ENCODE data around the gene FZD8. TPM values are rescaled to one million over a fixed set of nuclear protein-coding genes. Genes with fewer than 3 reads are reported as not detected.

Gene FZD8
- total RNA-seq, 1 donor from 2014 or later = 17.2 TPM

DNA sequence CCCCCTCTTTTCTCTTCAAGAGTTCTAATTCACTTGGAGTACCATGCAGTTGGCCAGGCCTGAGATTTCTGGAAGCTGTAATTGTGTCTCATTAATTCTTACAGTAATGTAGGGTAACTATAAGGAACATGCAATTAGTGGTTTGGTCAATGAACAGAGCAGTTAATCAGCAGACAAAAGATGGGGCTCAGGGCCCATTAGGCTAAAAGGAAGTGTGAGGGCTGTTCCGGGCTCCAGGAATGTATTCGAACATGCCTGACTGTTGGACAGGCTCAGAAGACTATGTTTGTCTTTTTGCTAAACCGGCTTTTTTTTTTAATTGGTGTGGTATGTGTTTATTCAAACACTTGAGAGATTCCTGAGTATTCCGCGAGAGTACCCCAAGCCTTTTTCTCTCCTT, 42.5 kb upstream of the FZD8 start:
- H3K27ac ChIP-seq (ENCODE audit: low read depth, low read length) = no peak overlapping the region
- H3K36me3 ChIP-seq (ENCODE audit: insufficient read depth, low read length) = no peaks in the 10 kb centered on the region
- no peak overlapping the region for H3K9ac ChIP-seq (ENCODE audit: low read length)
- H3K27me3 ChIP-seq (ENCODE audit: insufficient read depth, low read length) = no peaks in the 10 kb centered on the region
- FAIRE-seq (no peak), DNase-seq (ENCODE audit: low read depth) (no peak)
- no peaks in the 10 kb centered on the region for H3K9me3 ChIP-seq (ENCODE audit: insufficient read depth, low read depth, low read length)
- H3K4me1 Mint-ChIP-seq (ENCODE audit: low read depth, unreplicated experiment) = peaks cover 4% of the 10 kb centered on the region
- no peak overlapping the region for H2AFZ ChIP-seq (ENCODE audit: low read depth, low read length)
- H3K27ac Mint-ChIP-seq (ENCODE audit: unreplicated experiment) = no peak overlapping the region
- H3K4me1 ChIP-seq (ENCODE audit: insufficient read depth, low read length) = no peaks in the 10 kb centered on the region
- H3K27me3 Mint-ChIP-seq (ENCODE audit: low read depth, unreplicated experiment) = peaks cover 3% of the 10 kb centered on the region
- H3K36me3 Mint-ChIP-seq (ENCODE audit: low read depth, unreplicated experiment) = no peaks in the 10 kb centered on the region
- no peak for TF ChIP-seq EZH2 (IDR thresholded peaks at IDR 0.05; ENCODE audit: insufficient read depth, low read length)
- no peak for TF ChIP-seq CTCF (IDR thresholded peaks at IDR 0.05; ENCODE audit: insufficient read depth, low read depth, low read length)
- H3K79me2 ChIP-seq (ENCODE audit: insufficient read depth, low read length) = no peaks in the 10 kb centered on the region
- no peak overlapping the region for H3K4me2 ChIP-seq (ENCODE audit: low read length)
- H3K4me3 Mint-ChIP-seq (ENCODE audit: unreplicated experiment) = no peak overlapping the region
- H3K9me3 Mint-ChIP-seq (ENCODE audit: unreplicated experiment) = peaks cover 3% of the 10 kb centered on the region
- no peak overlapping the region for H3K4me3 ChIP-seq (ENCODE audit: insufficient read depth, low read depth, low read length)
- no peaks in the 10 kb centered on the region for H4K20me1 ChIP-seq (ENCODE audit: insufficient read depth, low read length)

DNA sequence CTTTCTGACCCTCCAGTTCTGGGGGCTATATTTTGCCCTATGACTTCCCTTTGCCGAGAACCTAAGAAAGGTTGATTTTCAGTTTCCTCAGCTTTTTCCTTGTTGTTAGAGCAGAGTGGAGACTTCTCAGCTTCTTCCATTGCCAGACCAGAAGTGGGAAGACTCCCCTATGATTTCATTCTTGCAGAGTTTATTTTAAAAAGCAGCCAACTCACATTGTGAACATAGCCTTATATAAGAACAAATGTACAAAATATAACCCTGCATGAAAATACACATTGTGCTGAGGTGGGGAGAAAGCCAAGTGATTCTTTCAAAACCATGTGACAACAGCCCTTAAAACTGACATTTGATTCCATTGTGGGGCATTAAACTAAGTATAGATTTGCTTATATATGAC, 33.8 kb upstream of the FZD8 start:
- no peaks in the 10 kb centered on the region for H3K4me1 Mint-ChIP-seq (ENCODE audit: low read depth, unreplicated experiment)
- peaks cover 6% of the 10 kb centered on the region for H3K9me3 Mint-ChIP-seq (ENCODE audit: unreplicated experiment)
- no peaks in the 10 kb centered on the region for H3K36me3 Mint-ChIP-seq (ENCODE audit: low read depth, unreplicated experiment)
- DNase-seq (ENCODE audit: low read depth) (no peak), FAIRE-seq (no peak)
- H2AFZ ChIP-seq (ENCODE audit: low read depth, low read length) = no peak overlapping the region
- H3K4me2 ChIP-seq (ENCODE audit: low read length) = no peak overlapping the region
- no peak overlapping the region for H3K4me3 ChIP-seq (ENCODE audit: insufficient read depth, low read depth, low read length)
- no peaks in the 10 kb centered on the region for H3K4me1 ChIP-seq (ENCODE audit: insufficient read depth, low read length)
- no peak overlapping the region for H3K27ac Mint-ChIP-seq (ENCODE audit: unreplicated experiment)
- H3K27me3 ChIP-seq (ENCODE audit: insufficient read depth, low read length) = no peaks in the 10 kb centered on the region
- no peaks in the 10 kb centered on the region for H3K36me3 ChIP-seq (ENCODE audit: insufficient read depth, low read length)
- TF ChIP-seq CTCF (IDR thresholded peaks at IDR 0.05; ENCODE audit: insufficient read depth, low read depth, low read length) = no peak
- TF ChIP-seq EZH2 (IDR thresholded peaks at IDR 0.05; ENCODE audit: insufficient read depth, low read length) = no peak
- no peaks in the 10 kb centered on the region for H3K9me3 ChIP-seq (ENCODE audit: insufficient read depth, low read depth, low read length)
- peaks cover 4% of the 10 kb centered on the region for H3K27me3 Mint-ChIP-seq (ENCODE audit: low read depth, unreplicated experiment)
- H3K27ac ChIP-seq (ENCODE audit: low read depth, low read length) = no peak overlapping the region
- H3K79me2 ChIP-seq (ENCODE audit: insufficient read depth, low read length) = no peaks in the 10 kb centered on the region
- no peaks in the 10 kb centered on the region for H4K20me1 ChIP-seq (ENCODE audit: insufficient read depth, low read length)
- no peak overlapping the region for H3K9ac ChIP-seq (ENCODE audit: low read length)
- H3K4me3 Mint-ChIP-seq (ENCODE audit: unreplicated experiment) = no peak overlapping the region

DNA sequence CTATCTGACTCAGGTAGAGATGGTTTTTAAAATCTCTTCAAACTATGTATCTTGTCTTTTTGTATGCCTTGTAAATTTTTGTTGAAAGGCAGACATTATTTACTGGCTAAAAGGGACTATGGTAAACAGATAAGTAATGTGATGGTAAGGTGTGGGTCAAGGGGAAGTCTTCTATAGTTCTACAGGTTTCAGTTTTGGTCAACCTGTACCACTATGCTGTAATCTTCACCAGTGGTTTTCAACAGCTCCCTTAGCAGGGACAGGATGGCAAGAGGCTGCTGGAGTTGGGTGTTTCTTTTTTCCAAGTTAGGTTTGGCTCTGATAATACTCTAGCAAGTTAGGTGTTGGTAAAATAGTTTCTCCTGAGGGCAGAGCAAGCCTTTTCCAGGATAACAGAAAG, 32.7 kb upstream of the FZD8 start:
- Histone ChIP-seq H2AFZ (ENCODE audit: low read depth, low read length) (no peak overlapping the region), H3K9me3 (ENCODE audit: insufficient read depth, low read depth, low read length) (no peaks in the 10 kb centered on the region), H3K4me2 (ENCODE audit: low read length) (no peak overlapping the region), H3K79me2 (ENCODE audit: insufficient read depth, low read length) (no peaks in the 10 kb centered on the region), H3K27ac (ENCODE audit: low read depth, low read length) (no peak overlapping the region), H3K36me3 (ENCODE audit: insufficient read depth, low read length) (no peaks in the 10 kb centered on the region), H3K4me1 (ENCODE audit: insufficient read depth, low read length) (no peaks in the 10 kb centered on the region), H3K4me3 (ENCODE audit: insufficient read depth, low read depth, low read length) (no peak overlapping the region), H3K27me3 (ENCODE audit: insufficient read depth, low read length) (no peaks in the 10 kb centered on the region), H4K20me1 (ENCODE audit: insufficient read depth, low read length) (no peaks in the 10 kb centered on the region), H3K9ac (ENCODE audit: low read length) (no peak overlapping the region)
- H3K27me3 Mint-ChIP-seq (ENCODE audit: low read depth, unreplicated experiment) = peaks cover 4% of the 10 kb centered on the region
- no peak overlapping the region for H3K4me3 Mint-ChIP-seq (ENCODE audit: unreplicated experiment)
- H3K27ac Mint-ChIP-seq (ENCODE audit: unreplicated experiment) = no peak overlapping the region
- DNase-seq (ENCODE audit: low read depth) (no peak), FAIRE-seq (no peak)
- H3K4me1 Mint-ChIP-seq (ENCODE audit: low read depth, unreplicated experiment) = no peaks in the 10 kb centered on the region
- H3K9me3 Mint-ChIP-seq (ENCODE audit: unreplicated experiment) = peaks cover 6% of the 10 kb centered on the region
- H3K36me3 Mint-ChIP-seq (ENCODE audit: low read depth, unreplicated experiment) = no peaks in the 10 kb centered on the region
- no peak for TF ChIP-seq CTCF (IDR thresholded peaks at IDR 0.05; ENCODE audit: insufficient read depth, low read depth, low read length)
- no peak for TF ChIP-seq EZH2 (IDR thresholded peaks at IDR 0.05; ENCODE audit: insufficient read depth, low read length)
